HG03520 (cell line): Measurements from ENCODE around the gene NAT14.
"Not testable (repeated sequence)": the region's sequence is repeated elsewhere in the genome, so short reads cannot be mapped to it uniquely, and the experiment has no call there.

Experiments used
- ATAC-seq: cut with Tn5 transposase; IDR thresholded peaks from one replicate; pipeline ENCODE4 v1.9.1; 2021; ENCODE audit warnings: mild to moderate bottlenecking, moderate library complexity; ENCODE audit not compliant: unreplicated experiment

NAT14 gene

DNA sequence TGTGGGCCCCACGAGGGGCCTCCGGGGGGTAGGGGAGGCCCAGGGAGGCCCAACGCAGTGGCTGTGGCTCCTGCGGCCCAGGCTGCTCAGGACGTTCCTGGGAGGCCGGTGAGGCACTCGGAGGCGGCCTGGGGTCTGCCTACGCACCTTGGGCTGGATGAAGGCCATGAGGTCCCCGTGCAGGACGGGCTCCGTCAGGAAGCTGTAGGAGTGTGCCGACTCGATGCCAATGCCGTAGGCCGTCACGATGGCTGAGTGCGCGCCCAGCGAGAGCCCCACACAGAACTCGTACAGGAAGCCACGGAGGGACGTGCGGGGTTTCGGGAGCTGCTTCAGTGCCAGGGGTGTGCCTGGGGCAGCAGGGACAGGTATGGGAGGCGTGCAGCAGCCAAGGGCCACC, 46.0 kb downstream of the NAT14 start:
- no peak for ATAC-seq

DNA sequence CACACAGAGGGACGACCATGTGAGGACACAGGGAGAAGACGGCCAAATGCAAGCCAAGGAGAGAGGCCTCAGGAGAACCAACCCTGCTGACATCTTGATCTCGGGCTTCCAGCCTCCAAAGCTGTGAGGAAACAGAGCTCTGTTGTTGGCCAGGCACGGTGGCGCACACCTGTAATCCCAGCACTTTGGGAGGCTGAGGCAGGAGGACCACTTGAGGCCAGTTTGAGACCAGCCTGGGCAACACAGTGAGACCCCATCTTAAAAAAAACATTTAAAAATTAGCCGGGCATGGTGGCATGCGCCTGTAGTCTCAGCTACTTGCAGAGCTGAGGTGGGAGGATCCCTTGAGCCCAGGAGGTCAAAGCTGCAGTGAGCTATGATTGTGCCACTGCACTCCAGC, 49.3 kb downstream of the NAT14 start:
- not testable (repeated sequence) for ATAC-seq

DNA sequence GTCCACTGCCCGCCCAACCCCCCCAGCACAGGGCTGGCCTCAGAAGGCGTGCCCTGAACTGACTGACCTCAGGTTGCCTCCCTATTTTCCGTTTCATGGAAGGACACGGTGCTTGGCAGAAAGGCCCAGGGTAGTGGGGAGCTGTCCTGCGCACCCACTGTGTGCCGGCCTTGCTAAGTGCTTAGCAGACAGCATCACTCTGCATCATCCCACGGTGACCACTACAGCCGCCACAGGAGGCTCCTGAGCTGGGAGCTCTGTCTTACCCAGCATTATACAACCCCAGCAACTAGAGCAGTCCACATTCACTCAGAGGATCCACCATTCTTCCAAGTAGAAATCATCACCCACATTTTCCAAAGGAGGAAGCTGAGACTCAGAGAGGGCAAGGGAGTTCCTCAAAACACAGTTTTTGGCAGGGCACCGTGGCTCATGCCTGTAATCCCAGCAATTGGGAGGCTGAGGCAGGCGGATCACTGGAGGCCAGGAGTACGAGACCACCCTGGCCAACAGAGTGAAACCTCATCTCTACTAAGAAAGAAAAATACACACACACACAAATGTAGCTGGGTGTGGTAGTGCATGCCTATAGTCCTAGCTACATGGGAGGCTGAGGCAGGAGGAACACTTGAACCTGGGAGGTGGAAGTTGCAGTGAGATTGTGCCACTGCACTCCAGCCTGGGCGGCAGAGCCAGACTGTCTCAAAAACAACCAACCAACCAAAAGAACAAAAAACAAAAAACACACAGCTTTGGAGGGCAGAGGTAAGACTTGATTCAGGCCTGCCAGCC, 50.4 kb downstream of the NAT14 start:
- no peak for ATAC-seq

DNA sequence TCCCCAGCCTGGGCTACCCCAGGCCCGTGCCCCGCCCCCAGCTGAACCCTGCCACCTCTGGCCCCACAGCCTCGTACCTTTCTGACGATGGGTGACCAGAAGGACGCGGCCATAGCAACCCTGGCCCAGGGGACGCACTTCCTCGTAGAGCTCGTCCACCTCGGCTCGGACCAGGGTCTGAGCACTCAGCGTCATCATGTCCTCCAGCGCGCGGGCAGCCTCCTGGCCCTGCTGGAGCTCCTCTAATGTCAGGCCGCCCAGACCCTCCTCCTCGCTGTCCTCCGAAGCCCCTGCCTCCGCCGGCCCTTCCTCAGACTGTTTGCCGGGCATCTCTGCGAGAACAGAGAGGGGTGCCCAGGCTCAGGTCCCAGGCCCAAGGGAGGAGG, 51.0 kb downstream of the NAT14 start:
- ATAC-seq = no peak

DNA sequence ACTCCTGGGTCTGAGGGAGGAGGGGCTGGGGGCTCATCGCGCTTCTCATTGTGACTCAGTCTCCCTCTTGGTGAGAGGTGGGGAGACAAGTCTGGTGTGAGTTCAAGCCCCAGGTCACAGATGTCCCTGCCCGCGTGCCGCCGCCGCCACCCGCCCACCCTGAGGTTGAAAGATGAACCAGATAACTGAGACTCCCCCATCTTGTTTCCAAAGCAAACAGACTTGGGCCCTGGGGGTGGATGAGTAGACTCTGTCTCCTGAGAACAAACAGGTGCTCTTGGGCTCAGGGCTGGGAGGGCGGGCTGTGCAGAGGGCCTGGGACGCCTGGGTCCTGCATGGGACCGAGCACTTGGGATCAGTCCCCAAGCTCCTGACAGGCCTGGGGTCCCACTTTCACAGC, 51.4 kb downstream of the NAT14 start:
- ATAC-seq = no peak
